Peyer's patch (tissue), 4 donors: Measurements from ENCODE around the gene RARB. TPM values are rescaled to one million over a fixed set of nuclear protein-coding genes. Genes with fewer than 3 reads are reported as not detected.

Experiments used
- DNase-seq, 3 donors: peaks; one replicate each; pipeline ENCODE4 v3.0.0-alpha.2; 2017 to 2019
- H3K27ac ChIP-seq, 4 donors: fragments of 200-600 bp; sonication (generic); one replicate each; pipeline ENCODE4 v1.5.1; 2016 to 2019
- H3K27me3 ChIP-seq, 2 donors: fragments of 200-600 bp; sonication (generic); one replicate each; pipeline ENCODE4 v1.5.1; 2019
- H3K36me3 ChIP-seq, 3 donors: fragments of 200-600 bp; sonication (generic); one replicate each; pipeline ENCODE4 v1.5.1; 2016 to 2019
- H3K4me1 ChIP-seq, 4 donors: fragments of 200-600 bp; sonication (generic); one replicate each; pipeline ENCODE4 v1.5.1; 2016 to 2019
- H3K4me3 ChIP-seq, 4 donors: fragments of 200-600 bp; sonication (generic); 1 replicate in 3 of 4; 2 replicates in 1 of 4; pipeline ENCODE4 v1.5.1; 2016 to 2019; ENCODE audit warnings: mild to moderate bottlenecking in 1 of 4
- H3K9me3 ChIP-seq, 4 donors: fragments of 200-600 bp; sonication (generic); one replicate each; pipeline ENCODE4 v1.5.1; 2016 to 2019; ENCODE audit warnings: mild to moderate bottlenecking in 1 of 4
- POLR2A ChIP-seq, 2 donors: fragments of 450-650 bp; IDR thresholded peaks; one replicate each; pipeline ENCODE4 v1.5.1; 2017; ENCODE audit warnings: antibody characterized with exemption in 2 of 2, mild to moderate bottlenecking in 2 of 2, moderate library complexity in 2 of 2
- total RNA-seq, 4 donors: library from RNA; depleted of rRNA; stranded (reverse); fragments of >200 nt; gene quantifications; one replicate each; pipeline ENCODE4 v1.1.0, GENCODE V29; 2016
- TF ChIP-seq, protein P1 (sequence below), 6 experiments: fragments of 450-650 bp in 4 of 6; fragments of 200-600 bp in 2 of 6; sonication (generic) in 1 of 6; IDR thresholded peaks; one replicate each; pipeline ENCODE4 v1.5.1; 2017 to 2019; ENCODE audit warnings: antibody characterized with exemption in 6 of 6, mild to moderate bottlenecking in 3 of 6, moderate library complexity in 1 of 6

The RARB gene
- total RNA-seq, 4 donors from 2014 or later = 0.53 to 4.1 (median 2.9) TPM

DNA sequence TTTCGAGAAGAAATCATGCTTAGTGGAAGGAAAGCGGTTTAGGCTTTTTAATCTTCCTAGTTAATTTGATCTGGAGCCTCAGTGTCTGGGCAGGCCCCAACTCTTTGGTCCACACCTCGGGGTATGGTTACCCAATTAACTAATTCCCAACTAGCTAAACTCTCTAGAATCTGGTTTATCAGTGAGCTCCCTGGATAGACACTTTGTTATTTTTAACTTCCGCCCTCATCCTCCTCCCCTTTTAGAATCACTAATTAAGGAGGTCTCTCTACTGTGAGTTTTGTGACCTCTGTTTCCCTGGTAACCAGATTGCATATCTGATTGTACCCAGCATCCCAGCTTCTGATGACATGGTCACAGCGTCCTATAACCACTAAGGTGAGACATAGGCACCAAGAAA, 112.2 kb downstream of the RARB start:
- Histone ChIP-seq H3K4me1 (no peaks in the 10 kb centered on the region), H3K27ac (no peak overlapping the region), H3K27me3 (no peaks in the 10 kb centered on the region), H3K4me3 (no peak overlapping the region), H3K9me3 (no peaks in the 10 kb centered on the region), H3K36me3 (no peaks in the 10 kb centered on the region)
- TF ChIP-seq, protein P1, sequence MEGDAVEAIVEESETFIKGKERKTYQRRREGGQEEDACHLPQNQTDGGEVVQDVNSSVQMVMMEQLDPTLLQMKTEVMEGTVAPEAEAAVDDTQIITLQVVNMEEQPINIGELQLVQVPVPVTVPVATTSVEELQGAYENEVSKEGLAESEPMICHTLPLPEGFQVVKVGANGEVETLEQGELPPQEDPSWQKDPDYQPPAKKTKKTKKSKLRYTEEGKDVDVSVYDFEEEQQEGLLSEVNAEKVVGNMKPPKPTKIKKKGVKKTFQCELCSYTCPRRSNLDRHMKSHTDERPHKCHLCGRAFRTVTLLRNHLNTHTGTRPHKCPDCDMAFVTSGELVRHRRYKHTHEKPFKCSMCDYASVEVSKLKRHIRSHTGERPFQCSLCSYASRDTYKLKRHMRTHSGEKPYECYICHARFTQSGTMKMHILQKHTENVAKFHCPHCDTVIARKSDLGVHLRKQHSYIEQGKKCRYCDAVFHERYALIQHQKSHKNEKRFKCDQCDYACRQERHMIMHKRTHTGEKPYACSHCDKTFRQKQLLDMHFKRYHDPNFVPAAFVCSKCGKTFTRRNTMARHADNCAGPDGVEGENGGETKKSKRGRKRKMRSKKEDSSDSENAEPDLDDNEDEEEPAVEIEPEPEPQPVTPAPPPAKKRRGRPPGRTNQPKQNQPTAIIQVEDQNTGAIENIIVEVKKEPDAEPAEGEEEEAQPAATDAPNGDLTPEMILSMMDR (IDR thresholded peaks at IDR 0.05) = no peak
- no peak for TF ChIP-seq POLR2A (IDR thresholded peaks at IDR 0.05)
- no peak for DNase-seq

DNA sequence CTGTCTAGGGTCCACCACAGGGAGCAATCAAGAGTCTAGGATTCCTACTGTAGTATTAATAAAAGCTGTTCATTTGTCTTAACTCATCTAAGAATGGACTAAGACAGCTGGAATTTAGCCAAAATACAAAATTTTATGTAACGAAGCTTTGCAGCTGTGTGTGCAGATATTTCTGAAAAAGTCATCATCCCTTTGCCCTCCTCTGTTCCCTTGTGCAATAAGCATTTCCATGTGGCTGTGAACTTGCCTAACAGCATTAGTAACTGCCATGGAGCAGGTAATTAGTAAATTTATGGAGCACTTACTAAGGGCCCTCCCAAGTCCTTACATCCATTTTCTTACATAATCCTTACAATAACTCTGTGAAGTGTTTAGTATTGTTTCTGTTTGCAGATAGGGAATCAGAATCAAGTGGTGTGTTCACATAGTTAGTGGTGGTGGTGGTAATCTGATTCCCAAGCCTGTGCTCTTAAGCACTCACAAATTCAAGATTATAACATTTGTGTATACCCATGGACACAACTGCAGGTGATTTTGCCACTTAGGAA, 114.5 kb downstream of the RARB start:
- Histone ChIP-seq H3K4me1 (no peaks in the 10 kb centered on the region), H3K27ac (no peak overlapping the region), H3K4me3 (no peak overlapping the region), H3K27me3 (no peaks in the 10 kb centered on the region), H3K36me3 (no peaks in the 10 kb centered on the region), H3K9me3 (no peaks in the 10 kb centered on the region)
- no peak for DNase-seq
- TF ChIP-seq, protein P1 (IDR thresholded peaks at IDR 0.05) = no peak
- TF ChIP-seq POLR2A (IDR thresholded peaks at IDR 0.05) = no peak

DNA sequence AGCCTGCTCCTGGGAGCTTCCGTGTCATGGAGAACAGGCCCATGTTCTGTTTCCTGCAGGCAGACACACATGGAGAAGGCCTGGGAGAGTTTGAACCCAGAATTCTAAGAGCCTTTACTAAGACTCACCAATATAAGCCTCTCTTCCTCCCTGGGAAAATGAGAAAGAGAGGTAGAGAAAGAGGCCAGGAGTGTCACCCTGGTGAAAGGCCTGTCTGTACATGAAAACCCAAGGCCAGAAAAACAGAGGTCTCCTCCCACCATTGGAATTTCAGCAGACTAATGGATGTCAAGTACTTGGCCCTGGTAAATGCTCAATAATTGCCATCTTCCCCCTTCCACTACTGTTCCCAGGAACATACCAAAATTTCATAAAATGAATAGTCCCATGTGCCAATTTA, 119.0 kb downstream of the RARB start:
- Histone ChIP-seq H3K27ac (no peak overlapping the region), H3K4me1 (no peaks in the 10 kb centered on the region), H3K9me3 (no peaks in the 10 kb centered on the region), H3K36me3 (no peaks in the 10 kb centered on the region), H3K27me3 (no peaks in the 10 kb centered on the region), H3K4me3 (no peak overlapping the region)
- TF ChIP-seq, protein P1 (IDR thresholded peaks at IDR 0.05) = no peak
- TF ChIP-seq POLR2A (IDR thresholded peaks at IDR 0.05) = no peak
- DNase-seq = no peak

DNA sequence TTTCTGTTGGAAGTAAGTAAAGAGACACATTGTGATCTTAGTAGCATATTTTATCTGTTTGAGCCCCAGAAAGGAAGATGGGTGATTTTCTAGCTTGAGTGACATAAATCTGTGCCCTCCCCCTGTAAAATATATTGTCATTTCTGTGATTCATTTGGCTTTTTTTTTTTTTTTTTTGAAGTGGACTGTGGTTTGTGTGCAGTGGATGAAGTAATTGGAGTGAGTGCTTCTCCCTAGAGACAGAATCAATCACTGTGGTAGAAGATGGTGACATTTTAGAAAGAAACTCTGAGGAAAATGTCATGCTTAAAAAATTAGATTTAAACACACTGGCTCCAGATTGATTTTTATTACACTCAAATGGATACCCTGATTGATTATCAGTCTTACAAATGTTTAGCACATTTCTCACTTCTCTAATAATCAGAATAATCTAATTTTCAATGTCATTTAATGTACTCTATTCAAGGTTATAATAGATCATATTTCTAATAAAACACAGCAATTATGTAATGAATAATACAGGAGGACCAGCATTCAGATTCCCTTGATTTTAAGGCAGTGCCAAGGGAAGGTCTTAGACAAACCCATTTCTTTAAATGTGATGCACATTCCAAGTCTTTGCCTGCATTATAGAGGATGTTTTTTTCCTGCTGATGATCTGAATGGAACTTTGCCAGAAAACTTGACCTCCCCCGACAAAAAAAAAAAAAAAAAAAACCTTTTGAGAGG, 120.0 kb downstream of the RARB start:
- H3K9me3 ChIP-seq = no peaks in the 10 kb centered on the region
- H3K36me3 ChIP-seq = no peaks in the 10 kb centered on the region
- H3K27me3 ChIP-seq = no peaks in the 10 kb centered on the region
- DNase-seq = no peak
- no peak overlapping the region for H3K4me3 ChIP-seq
- H3K4me1 ChIP-seq = no peaks in the 10 kb centered on the region
- no peak for TF ChIP-seq POLR2A (IDR thresholded peaks at IDR 0.05)
- TF ChIP-seq, protein P1 (IDR thresholded peaks at IDR 0.05) = no peak
- H3K27ac ChIP-seq = no peak overlapping the region

DNA sequence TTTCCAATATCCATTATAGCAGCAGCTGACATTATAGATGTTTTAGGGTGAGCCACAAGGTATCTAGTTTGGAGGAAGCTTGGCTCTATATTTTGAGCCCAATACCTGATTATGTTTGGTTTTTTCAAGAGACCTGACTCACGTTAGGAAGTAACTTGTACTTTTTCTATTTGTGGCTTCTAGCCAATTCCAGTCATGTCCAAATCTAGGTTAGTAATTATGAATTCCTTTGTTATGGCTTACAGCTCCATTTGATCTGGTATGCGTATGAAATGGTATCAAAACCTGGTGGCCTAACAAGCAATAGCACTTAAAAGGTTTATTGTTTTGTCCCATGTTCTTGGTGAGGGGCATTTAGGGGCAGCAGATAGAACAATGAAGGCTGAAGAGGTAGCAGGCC, 120.8 kb downstream of the RARB start:
- no peak for DNase-seq
- Histone ChIP-seq H3K36me3 (no peaks in the 10 kb centered on the region), H3K27ac (no peak overlapping the region), H3K27me3 (no peaks in the 10 kb centered on the region), H3K4me1 (no peaks in the 10 kb centered on the region), H3K4me3 (no peak overlapping the region), H3K9me3 (no peaks in the 10 kb centered on the region)
- TF ChIP-seq, protein P1 (IDR thresholded peaks at IDR 0.05) = no peak
- no peak for TF ChIP-seq POLR2A (IDR thresholded peaks at IDR 0.05)
